Loucy (cell line): ENCODE measurements around the gene C1QBP.

Source experiments
- EZH2phosphoT487 ChIP-seq: fragments of 200-600 bp; IDR thresholded peaks from 2 replicates; pipeline ENCODE4 v1.6.1; 2018; ENCODE audit warnings: antibody characterized with exemption, mild to moderate bottlenecking, moderate library complexity, borderline replicate concordance
- TF ChIP-seq, protein P1 (sequence below): fragments of 200-600 bp; sonication (generic); conservative IDR thresholded peaks from 2 replicates; pipeline ENCODE4 v1.5.1; 2014; ENCODE audit warnings: mild to moderate bottlenecking, antibody characterized with exemption, low read length

DNA sequence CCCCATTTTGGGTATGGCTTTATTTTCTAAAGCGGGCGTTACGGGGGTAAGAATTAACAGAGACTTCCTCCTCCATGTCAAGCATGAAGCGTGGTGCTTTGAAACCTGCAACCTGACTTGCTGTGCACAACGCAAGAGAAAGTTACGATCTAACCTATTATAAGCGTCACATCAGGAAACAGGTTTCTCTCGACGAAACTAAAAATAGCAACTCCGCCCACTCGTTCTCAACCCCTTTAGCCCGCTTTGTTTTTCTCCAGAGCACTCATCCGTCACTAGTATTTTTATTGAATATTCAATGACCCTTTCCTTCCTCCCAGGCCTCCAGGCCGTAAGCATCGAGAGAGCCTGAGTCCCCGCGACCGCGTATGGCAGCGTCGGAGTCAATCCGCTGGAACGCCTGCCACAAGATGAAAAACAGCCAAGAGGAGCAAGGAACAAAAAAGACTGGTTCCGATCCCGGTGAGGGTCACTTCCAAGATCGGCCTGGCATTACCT, 20.0 kb downstream of the C1QBP start:
- TF ChIP-seq, protein P1, sequence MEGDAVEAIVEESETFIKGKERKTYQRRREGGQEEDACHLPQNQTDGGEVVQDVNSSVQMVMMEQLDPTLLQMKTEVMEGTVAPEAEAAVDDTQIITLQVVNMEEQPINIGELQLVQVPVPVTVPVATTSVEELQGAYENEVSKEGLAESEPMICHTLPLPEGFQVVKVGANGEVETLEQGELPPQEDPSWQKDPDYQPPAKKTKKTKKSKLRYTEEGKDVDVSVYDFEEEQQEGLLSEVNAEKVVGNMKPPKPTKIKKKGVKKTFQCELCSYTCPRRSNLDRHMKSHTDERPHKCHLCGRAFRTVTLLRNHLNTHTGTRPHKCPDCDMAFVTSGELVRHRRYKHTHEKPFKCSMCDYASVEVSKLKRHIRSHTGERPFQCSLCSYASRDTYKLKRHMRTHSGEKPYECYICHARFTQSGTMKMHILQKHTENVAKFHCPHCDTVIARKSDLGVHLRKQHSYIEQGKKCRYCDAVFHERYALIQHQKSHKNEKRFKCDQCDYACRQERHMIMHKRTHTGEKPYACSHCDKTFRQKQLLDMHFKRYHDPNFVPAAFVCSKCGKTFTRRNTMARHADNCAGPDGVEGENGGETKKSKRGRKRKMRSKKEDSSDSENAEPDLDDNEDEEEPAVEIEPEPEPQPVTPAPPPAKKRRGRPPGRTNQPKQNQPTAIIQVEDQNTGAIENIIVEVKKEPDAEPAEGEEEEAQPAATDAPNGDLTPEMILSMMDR, result no peak
- TF ChIP-seq EZH2phosphoT487, result no peak
